ENCODE results near the gene ALDH8A1.

- no peak for TF ChIP-seq CTCF (conservative IDR thresholded peaks at IDR 0.05; ENCODE audit: low read length)
- no peak for TF ChIP-seq EZH2phosphoT487 (IDR thresholded peaks at IDR 0.05; ENCODE audit: borderline replicate concordance)
Measured at GRCh38 chr6:134979142-134979541, 29.2 kb upstream of the ALDH8A1 start.

All from Loucy (cell line).